GM13977 (cell line): ENCODE results near the gene AQR.

Source experiments
- DNase-seq: peaks from one replicate; pipeline ENCODE4 v3.0.0; 2012; ENCODE audit warnings: low spot score
- in situ Hi-C: fragments of 300-500 bp; cut with MboI; formaldehyde crosslinking; loops from one replicate; pipeline ENCODE4 v1.12.0; 2022; ENCODE audit warnings: low sequenced_read_pairs, low pct_unique_long_range_greater_than_20kb, mixed read lengths, inconsistent platforms; ENCODE audit not compliant: unreplicated experiment
- TF ChIP-seq, protein P1 (sequence below): IDR thresholded peaks from 2 replicates; pipeline ENCODE4 v1.5.1; 2012; ENCODE audit warnings: mild to moderate bottlenecking, control low read depth; ENCODE audit not compliant: insufficient read depth; ENCODE audit errors: extremely low read depth, missing control alignments

The AQR gene

DNA sequence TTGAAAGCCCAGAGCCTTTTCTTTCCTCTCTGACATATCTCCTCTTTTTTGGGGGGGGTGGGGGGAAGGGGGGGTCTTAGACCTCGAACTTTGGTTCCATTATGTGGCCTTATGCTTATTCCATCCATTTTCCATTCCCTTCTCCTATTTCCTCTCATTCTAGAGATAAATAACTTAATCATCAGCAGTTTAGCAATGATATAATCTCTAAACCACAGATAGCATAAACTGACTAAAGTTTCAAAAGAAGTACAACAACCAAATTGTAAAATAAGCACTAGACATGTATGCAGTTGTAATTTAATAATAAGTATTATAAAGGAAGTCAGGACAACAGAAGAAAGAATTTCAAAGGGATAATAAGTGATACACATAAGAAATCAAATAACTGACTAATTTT, 64.5 kb downstream of the AQR start:
- in situ Hi-C loops, result loop anchor here (25.0 kb wide), 2 partner anchors 293 to 843 kb away; no protein-coding TSS in a partner anchor
- TF ChIP-seq, protein P1, sequence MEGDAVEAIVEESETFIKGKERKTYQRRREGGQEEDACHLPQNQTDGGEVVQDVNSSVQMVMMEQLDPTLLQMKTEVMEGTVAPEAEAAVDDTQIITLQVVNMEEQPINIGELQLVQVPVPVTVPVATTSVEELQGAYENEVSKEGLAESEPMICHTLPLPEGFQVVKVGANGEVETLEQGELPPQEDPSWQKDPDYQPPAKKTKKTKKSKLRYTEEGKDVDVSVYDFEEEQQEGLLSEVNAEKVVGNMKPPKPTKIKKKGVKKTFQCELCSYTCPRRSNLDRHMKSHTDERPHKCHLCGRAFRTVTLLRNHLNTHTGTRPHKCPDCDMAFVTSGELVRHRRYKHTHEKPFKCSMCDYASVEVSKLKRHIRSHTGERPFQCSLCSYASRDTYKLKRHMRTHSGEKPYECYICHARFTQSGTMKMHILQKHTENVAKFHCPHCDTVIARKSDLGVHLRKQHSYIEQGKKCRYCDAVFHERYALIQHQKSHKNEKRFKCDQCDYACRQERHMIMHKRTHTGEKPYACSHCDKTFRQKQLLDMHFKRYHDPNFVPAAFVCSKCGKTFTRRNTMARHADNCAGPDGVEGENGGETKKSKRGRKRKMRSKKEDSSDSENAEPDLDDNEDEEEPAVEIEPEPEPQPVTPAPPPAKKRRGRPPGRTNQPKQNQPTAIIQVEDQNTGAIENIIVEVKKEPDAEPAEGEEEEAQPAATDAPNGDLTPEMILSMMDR, result no peak
- no peak for DNase-seq

DNA sequence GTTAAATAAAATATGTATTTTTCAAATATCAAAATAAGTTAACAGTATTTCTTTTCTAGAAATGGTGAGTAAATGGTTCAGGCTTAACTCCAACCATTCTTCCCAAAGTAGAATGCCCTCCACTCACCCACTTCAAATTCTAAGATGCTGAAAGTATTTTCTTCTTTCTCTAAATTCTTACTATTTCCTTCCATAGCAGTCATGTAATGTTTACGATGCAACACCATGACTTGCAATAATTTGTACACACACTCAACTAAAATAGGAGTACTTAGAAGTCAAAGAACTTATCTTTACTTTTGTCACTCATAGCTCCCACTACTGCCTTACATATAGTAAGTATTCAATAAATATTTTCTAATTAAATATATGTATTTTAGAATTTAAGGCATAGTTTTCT, 65.0 kb downstream of the AQR start:
- in situ Hi-C loops, result loop anchor here (25.0 kb wide), 2 partner anchors 292 to 842 kb away; no protein-coding TSS in a partner anchor
- DNase-seq, result no peak
- TF ChIP-seq, protein P1, result no peak

DNA sequence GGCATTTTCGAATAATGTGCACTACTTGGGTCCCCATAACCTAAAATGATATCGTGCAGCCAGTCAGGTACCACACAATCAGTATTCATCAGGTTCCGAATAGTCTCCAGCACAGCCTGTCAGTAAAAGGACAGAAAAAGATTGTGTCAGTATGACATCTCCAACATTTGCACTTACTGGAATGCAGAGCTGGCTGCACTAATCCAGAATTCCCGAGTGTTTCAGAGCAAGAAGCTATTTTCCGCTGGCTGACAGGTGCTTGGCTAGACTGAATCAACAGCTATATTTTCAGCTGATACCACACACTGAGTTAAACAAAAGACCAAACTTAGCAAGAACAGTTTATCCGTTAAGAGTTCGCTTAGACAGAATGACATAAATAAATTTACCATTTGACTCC, 68.8 kb downstream of the AQR start:
- TF ChIP-seq, protein P1, result no peak
- DNase-seq, result no peak
- in situ Hi-C loops, result loop anchor here (25.0 kb wide), 2 partner anchors 288 to 838 kb away; no protein-coding TSS in a partner anchor

DNA sequence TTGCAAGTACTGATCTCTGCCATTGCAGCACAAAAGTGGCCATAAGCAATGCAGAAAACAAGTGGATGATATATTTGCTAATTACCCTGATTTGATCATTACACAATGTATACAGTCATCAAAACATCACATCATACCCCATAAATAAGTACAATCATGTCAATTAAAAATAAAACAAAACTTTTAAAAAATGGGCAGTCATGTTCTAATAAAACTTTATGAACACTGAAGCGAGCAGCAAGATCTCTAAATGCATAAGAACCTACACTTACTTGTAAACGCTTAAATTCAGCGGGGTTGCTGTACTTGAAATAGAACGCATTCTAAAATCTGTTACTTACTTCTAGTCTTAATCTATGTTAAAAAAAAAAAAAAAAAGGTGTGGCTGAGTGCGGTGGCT, 73.4 kb downstream of the AQR start:
- TF ChIP-seq, protein P1, result no peak
- DNase-seq, result no peak
- in situ Hi-C loops, result no loop called here

DNA sequence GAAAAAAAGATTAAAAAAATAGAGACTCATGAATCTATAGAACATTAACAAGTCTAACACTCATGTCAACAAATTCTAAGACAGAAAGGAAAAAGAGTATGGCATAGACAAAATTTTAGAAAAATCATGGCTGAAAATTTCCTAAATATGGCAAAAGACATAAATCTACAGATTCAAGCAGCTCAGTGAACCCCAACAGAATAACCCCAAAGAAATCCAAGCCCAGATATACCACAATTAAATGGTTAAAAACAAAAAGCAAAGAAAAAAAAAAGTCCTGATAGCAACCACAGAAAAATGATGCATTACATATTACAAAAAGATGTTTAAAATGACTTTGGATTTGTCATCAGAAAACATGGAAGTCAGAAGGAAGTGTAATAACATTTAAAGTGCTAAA, 75.6 kb downstream of the AQR start:
- TF ChIP-seq, protein P1, result no peak
- in situ Hi-C loops, result no loop called here
- DNase-seq, result no peak

DNA sequence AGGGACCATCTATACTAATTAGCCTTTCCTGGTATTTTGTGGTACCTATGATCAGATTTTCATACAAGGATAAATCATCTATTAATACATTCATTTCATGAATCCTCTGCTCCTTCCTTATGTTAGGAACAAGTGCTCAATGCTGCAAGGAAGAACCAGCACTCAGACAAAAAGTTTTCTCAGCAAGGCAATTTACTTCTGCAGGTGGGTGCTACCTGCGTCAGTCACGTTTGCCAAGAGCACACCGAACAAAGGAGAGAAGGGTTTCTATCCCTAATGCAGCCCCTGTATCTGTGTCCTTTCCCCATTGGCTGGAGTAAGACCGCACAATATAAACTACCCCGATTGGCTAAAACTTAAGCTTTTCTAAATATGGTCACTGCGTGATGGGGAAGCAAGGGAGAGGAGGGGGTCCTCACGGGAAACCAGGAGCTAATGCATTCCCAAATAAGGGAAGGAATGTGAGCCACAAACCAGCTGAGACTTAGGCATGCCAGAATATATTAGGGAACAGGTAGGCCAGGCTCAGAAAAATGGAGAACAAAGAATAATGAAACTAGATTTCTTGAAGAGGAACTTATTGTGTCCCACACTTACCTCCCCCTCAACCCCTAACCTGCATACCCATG, 76.5 kb downstream of the AQR start:
- in situ Hi-C loops, result no loop called here

More for the DNA sequence above, 76.5 kb downstream of the AQR start:
- TF ChIP-seq, protein P1, result no peak
- DNase-seq, result no peak
